Neural cell (in vitro differentiated cells): ENCODE measurements around the gene ACTN1. TPM values are rescaled to one million over a fixed set of nuclear protein-coding genes. Genes with fewer than 3 reads are reported as not detected.

ENCODE experiments used
- H2AFZ ChIP-seq: fragments of 200-600, 300-800 bp; sonication (generic), shearing (Covaris generic); 2 replicates; pipeline ENCODE4 v1.6.0; 2014; ENCODE audit warnings: low read depth, mild to moderate bottlenecking, antibody characterized with exemption, low read length, moderate library complexity
- H3F3A ChIP-seq: fragments of 200-600 bp; shearing (Covaris generic); 2 replicates; pipeline ENCODE4 v1.6.1; 2016; ENCODE audit warnings: mild to moderate bottlenecking, moderate library complexity, mixed read lengths, antibody characterized with exemption, low read length; ENCODE audit not compliant: insufficient read depth, poor library complexity, severe bottlenecking
- H3K27ac ChIP-seq: fragments of 200-600, 300-800 bp; sonication (generic), shearing (Covaris generic); 2 replicates; pipeline ENCODE4 v1.5.1; 2014; ENCODE audit warnings: mild to moderate bottlenecking, low read length, moderate library complexity
- H3K27me3 ChIP-seq: fragments of 300-800, 200-600 bp; sonication (generic), shearing (Covaris generic); 2 replicates; pipeline ENCODE4 v1.6.0; 2014; ENCODE audit warnings: mild to moderate bottlenecking, low read depth, low read length, moderate library complexity; ENCODE audit not compliant: insufficient read depth
- H3K36me3 ChIP-seq: fragments of 300-800, 200-600 bp; sonication (generic), shearing (Covaris generic); 2 replicates; pipeline ENCODE4 v1.5.1; 2014; ENCODE audit warnings: mild to moderate bottlenecking, antibody characterized with exemption, low read length, moderate library complexity; ENCODE audit not compliant: insufficient read depth
- H3K4me2 ChIP-seq: fragments of 300-800, 200-600 bp; sonication (generic), shearing (Covaris generic); 2 replicates; pipeline ENCODE4 v1.6.0; 2014; ENCODE audit warnings: mild to moderate bottlenecking, low read length
- H3K4me3 ChIP-seq: fragments of 300-800, 200-600 bp; sonication (generic), shearing (Covaris generic); 2 replicates; pipeline ENCODE4 v1.5.1; 2014; ENCODE audit warnings: mild to moderate bottlenecking, low read length, moderate library complexity
- H3K79me2 ChIP-seq: fragments of 200-600 bp; shearing (Covaris generic); replicated peaks from 2 replicates; pipeline ENCODE4 v1.6.0; 2014; ENCODE audit warnings: mild to moderate bottlenecking, low read length, moderate library complexity; ENCODE audit not compliant: insufficient read depth
- H3K9ac ChIP-seq: fragments of 300-800, 200-600 bp; sonication (generic), shearing (Covaris generic); 2 replicates; pipeline ENCODE4 v1.6.1; 2016; ENCODE audit warnings: mild to moderate bottlenecking, low read length, mixed read lengths
- H3K9me2 ChIP-seq: fragments of 200-600 bp; shearing (Covaris generic); 2 replicates; pipeline ENCODE4 v1.6.1; 2016; ENCODE audit warnings: mild to moderate bottlenecking, low read length, mixed read lengths; ENCODE audit not compliant: insufficient read depth
- H3K9me3 ChIP-seq: fragments of 200-600, 300-800 bp; sonication (generic), shearing (Covaris generic); 2 replicates; pipeline ENCODE4 v1.6.1; 2016; ENCODE audit warnings: mild to moderate bottlenecking, mixed run types, low read length, moderate library complexity, mixed read lengths
- H4K20me1 ChIP-seq: fragments of 200-600 bp; shearing (Covaris generic); 2 replicates; pipeline ENCODE4 v1.6.1; 2016; ENCODE audit warnings: mild to moderate bottlenecking, mixed run types; ENCODE audit not compliant: insufficient read depth
- EP300 ChIP-seq: fragments of 450-650 bp; conservative IDR thresholded peaks from 2 replicates; pipeline ENCODE4 v1.6.1; 2014; ENCODE audit warnings: antibody characterized with exemption, mild to moderate bottlenecking, moderate library complexity; ENCODE audit not compliant: poor library complexity, severe bottlenecking
- EZH2 ChIP-seq: fragments of 200-600, 300-800 bp; shearing (Covaris generic), sonication (generic); IDR thresholded peaks from 2 replicates; pipeline ENCODE4 v1.6.1; 2014; ENCODE audit warnings: antibody characterized with exemption, low read length, borderline replicate concordance, mild to moderate bottlenecking; ENCODE audit not compliant: insufficient read depth, poor library complexity, severe bottlenecking
- MXI1 ChIP-seq: fragments of 450-650 bp; conservative IDR thresholded peaks from 2 replicates; pipeline ENCODE4 v1.6.1; 2014; ENCODE audit warnings: antibody characterized with exemption, mild to moderate bottlenecking; ENCODE audit not compliant: poor library complexity, severe bottlenecking
- POLR2AphosphoS5 ChIP-seq: IDR thresholded peaks from 2 replicates; pipeline ENCODE4 v1.6.1; 2012
- RAD21 ChIP-seq: fragments of 450-650 bp; conservative IDR thresholded peaks from 2 replicates; pipeline ENCODE4 v1.6.1; 2014; ENCODE audit warnings: antibody characterized with exemption, mild to moderate bottlenecking, moderate library complexity
- REST ChIP-seq: IDR thresholded peaks from 2 replicates; pipeline ENCODE4 v1.6.1; 2012; ENCODE audit warnings: borderline replicate concordance
- SMC3 ChIP-seq: fragments of 450-650 bp; conservative IDR thresholded peaks from 2 replicates; pipeline ENCODE4 v1.6.1; 2014; ENCODE audit warnings: antibody characterized with exemption, mild to moderate bottlenecking, moderate library complexity; ENCODE audit not compliant: poor library complexity
- TAF1 ChIP-seq: IDR thresholded peaks from 2 replicates; pipeline ENCODE4 v1.6.1; 2012; ENCODE audit warnings: low read depth
- polyA plus RNA-seq: library from polyadenylated mRNA; depleted of rRNA; stranded (reverse); fragments of >200 nt; gene quantifications from 2 replicates; pipeline ENCODE4 v1.2.3, GENCODE V29; 2014
- TF ChIP-seq, protein P1 (sequence below): fragments of 450-650 bp; IDR thresholded peaks from 2 replicates; pipeline ENCODE4 v1.5.1; 2014; ENCODE audit warnings: antibody characterized with exemption, mild to moderate bottlenecking, moderate library complexity; ENCODE audit not compliant: poor library complexity, severe bottlenecking

Gene ACTN1
- polyA plus RNA-seq, 1 donor from 2014 or later, result 10.8 TPM

GRCh38 chr14:68880581-68881105 lies 98.5 kb downstream of the ACTN1 start:
- Histone ChIP-seq H3K9ac (no peak overlapping the region), H3K4me2 (no peak overlapping the region), H2AFZ (no peak overlapping the region), H3K27me3 (no peaks in the 10 kb centered on the region), H3K36me3 (no peaks in the 10 kb centered on the region), H3K9me3 (no peaks in the 10 kb centered on the region), H3K27ac (no peak overlapping the region), H4K20me1 (no peaks in the 10 kb centered on the region), H3K9me2 (no peaks in the 10 kb centered on the region), H3F3A (no peaks in the 10 kb centered on the region), H3K79me2 (no peaks in the 10 kb centered on the region), H3K4me3 (no peak overlapping the region)
- TF ChIP-seq, protein P1, sequence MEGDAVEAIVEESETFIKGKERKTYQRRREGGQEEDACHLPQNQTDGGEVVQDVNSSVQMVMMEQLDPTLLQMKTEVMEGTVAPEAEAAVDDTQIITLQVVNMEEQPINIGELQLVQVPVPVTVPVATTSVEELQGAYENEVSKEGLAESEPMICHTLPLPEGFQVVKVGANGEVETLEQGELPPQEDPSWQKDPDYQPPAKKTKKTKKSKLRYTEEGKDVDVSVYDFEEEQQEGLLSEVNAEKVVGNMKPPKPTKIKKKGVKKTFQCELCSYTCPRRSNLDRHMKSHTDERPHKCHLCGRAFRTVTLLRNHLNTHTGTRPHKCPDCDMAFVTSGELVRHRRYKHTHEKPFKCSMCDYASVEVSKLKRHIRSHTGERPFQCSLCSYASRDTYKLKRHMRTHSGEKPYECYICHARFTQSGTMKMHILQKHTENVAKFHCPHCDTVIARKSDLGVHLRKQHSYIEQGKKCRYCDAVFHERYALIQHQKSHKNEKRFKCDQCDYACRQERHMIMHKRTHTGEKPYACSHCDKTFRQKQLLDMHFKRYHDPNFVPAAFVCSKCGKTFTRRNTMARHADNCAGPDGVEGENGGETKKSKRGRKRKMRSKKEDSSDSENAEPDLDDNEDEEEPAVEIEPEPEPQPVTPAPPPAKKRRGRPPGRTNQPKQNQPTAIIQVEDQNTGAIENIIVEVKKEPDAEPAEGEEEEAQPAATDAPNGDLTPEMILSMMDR, result no peak
- TF ChIP-seq REST (no peak), TAF1 (no peak), POLR2AphosphoS5 (no peak), EZH2 (no peak), EP300 (no peak), MXI1 (no peak), RAD21 (no peak), SMC3 (no peak)

DNA sequence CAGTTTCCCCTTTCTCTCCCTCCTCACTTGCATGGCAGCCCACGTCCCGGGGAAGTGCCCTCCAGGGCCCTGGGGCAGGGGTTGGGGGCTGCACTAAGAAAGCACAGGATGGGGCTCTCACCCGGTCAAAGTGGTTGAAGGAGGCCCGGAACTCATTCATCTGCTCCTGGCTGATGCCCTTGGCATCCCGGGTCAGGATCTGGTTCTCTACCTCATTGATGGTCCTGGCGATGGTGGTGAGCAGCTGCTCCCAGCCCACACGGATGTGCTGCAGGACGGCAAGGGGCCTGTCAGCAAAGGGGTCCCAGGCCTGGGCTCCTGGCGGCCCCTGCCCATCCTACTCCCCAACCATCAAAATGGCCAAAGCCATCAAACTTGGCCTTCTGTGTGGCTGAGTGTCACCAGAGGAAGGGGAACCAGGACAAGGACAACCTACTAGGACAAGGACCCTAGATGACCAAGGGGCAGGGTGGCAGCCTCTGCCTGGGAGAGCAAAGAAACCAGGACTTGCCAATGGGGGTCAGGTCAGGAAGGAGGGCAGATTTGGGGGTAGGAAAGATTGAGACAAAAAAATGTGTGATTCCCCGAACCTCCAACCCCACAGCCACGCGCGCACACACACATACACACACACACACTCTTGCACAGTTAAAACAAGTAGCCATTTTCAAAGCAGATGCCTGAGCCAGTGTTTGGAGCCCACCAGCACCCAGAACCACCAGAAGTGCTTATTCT lies 99.1 kb downstream of the ACTN1 start:
- no peaks in the 10 kb centered on the region for H3K9me2 ChIP-seq
- no peak overlapping the region for H3K9ac ChIP-seq
- no peak overlapping the region for H3K4me2 ChIP-seq
- H3K79me2 ChIP-seq, result no peaks in the 10 kb centered on the region
- no peaks in the 10 kb centered on the region for H3K36me3 ChIP-seq
- no peak overlapping the region for H3K27ac ChIP-seq
- H2AFZ ChIP-seq, result no peak overlapping the region
- no peaks in the 10 kb centered on the region for H3K27me3 ChIP-seq
- no peaks in the 10 kb centered on the region for H3F3A ChIP-seq
- H3K9me3 ChIP-seq, result no peaks in the 10 kb centered on the region
- H3K4me3 ChIP-seq, result no peak overlapping the region
- H4K20me1 ChIP-seq, result no peaks in the 10 kb centered on the region
- TF ChIP-seq EZH2, result no peak
- TF ChIP-seq RAD21, result no peak
- TF ChIP-seq, protein P1, result no peak
